ENCODE data around the gene SPON2.
"Not testable (repeated sequence)": the region's sequence is repeated elsewhere in the genome, so short reads cannot be mapped to it uniquely, and the experiment has no call there.

The SPON2 gene

GRCh38 chr4:1151541-1151940, 20.8 kb downstream of the SPON2 start:
- Mint-ChIP-seq H3K27me3 (peaks cover 53% of the 10 kb centered on the region), H3K4me3 (no peak overlapping the region), H3K9me3 (no peaks in the 10 kb centered on the region), H3K4me1 (no peaks in the 10 kb centered on the region), H3K27ac (no peak overlapping the region), H3K36me3 (no peaks in the 10 kb centered on the region)
- CTCF ChIA-PET: no interaction called here
- no peak for DNase-seq

DNA sequence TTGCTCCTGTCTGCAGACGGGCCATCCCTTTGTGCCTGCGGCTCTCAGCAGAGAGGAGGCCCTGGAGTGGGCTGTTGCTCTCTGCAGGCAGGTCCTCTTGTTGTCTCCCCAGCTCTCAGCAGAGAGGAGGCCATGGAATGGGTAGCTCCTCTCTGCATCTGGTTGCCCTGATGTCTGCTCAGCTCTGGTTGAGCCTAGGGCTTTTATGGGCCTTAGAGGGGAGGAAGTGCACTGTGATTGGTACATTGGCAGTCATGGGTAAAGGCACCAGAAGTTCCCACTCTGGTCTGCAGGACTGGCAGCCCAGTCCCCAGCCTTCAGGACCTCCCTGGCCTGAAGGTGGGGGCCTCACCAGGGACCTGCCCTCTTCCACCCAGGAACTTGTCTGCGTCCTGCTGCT, 21.5 kb downstream of the SPON2 start:
- Mint-ChIP-seq H3K36me3 (no peaks in the 10 kb centered on the region), H3K9me3 (no peaks in the 10 kb centered on the region), H3K4me1 (no peaks in the 10 kb centered on the region), H3K4me3 (no peak overlapping the region), H3K27me3 (peaks cover 49% of the 10 kb centered on the region), H3K27ac (no peak overlapping the region)
- no peak for DNase-seq
- CTCF ChIA-PET: interaction anchor here (0.8 kb wide), 1 partner anchor 20 kb away, joined by 3 read pairs; no protein-coding TSS in a partner anchor

- DNase-seq: no peak
- no peaks in the 10 kb centered on the region for H3K9me3 Mint-ChIP-seq
- peaks cover 46% of the 10 kb centered on the region for H3K27me3 Mint-ChIP-seq
- peaks cover 27% of the 10 kb centered on the region for H3K4me1 Mint-ChIP-seq
- no peak overlapping the region for H3K27ac Mint-ChIP-seq
- H3K4me3 Mint-ChIP-seq: no peak overlapping the region
- no peaks in the 10 kb centered on the region for H3K36me3 Mint-ChIP-seq
- CTCF ChIA-PET: no interaction called here
Measured at GRCh38 chr4:1139860-1140259, 32.5 kb downstream of the SPON2 start.

DNA sequence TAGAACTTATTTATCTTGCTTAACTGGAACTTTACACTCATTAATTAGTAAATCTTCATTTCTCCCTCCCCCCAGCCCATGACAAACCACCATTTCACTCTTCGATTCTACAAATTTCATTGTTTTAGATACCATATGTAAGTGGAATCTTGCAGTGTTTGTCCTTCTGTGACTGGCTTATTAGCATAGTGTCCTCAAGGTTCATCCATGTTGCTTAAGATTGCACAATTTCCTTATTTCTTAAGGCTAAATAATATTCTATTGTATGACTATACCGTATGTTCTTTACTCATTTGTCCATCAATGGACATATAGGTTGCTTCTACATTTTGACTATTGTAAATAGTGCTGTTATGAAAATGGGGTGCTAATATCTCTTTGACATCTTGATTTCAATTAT, 34.5 kb downstream of the SPON2 start:
- DNase-seq: no peak
- H3K4me3 Mint-ChIP-seq: peak overlapping the region; percentile 41
- H3K27me3 Mint-ChIP-seq: peaks cover 40% of the 10 kb centered on the region
- peaks cover 27% of the 10 kb centered on the region for H3K4me1 Mint-ChIP-seq
- H3K9me3 Mint-ChIP-seq: no peaks in the 10 kb centered on the region
- no peak overlapping the region for H3K27ac Mint-ChIP-seq
- CTCF ChIA-PET: interaction anchor here (0.8 to 1.2 kb wide), 4 partner anchors 29 to 148 kb away, joined by 3 to 7 read pairs (median 3); no protein-coding TSS in a partner anchor
- H3K36me3 Mint-ChIP-seq: no peaks in the 10 kb centered on the region

DNA sequence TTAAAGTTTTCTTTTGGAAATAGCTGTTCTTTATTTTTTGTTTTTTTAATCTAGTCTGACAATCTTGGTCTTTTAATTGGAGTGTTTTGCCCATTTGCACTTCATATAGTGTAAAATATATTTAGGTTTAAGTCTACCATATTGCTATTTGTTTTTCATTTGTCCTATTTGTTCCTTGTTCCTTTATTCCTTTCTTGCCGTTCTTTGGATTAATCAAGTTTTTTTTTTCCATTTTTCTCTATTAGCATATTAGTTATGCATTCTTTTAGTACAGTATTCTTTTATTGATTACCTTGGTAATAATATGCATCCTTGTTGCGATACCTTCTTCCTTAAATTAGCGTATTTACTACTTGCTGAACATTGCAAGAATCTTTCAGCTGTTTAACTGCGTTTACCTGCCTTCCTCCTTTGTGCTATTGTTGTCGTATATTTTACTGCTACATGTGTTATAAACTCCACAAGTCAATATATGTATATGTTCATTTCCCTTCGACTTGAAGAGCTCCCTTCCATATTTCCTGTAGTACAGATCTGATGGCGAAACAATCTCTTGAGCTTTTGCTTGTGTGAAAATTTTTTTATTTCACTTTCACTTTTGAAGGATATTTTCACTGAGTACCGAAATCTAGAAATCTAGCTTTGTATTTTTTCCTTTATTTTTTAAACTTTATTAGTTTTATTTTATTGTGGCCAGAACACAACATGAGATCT, 35.2 kb downstream of the SPON2 start:
- Mint-ChIP-seq H3K27me3 (peaks cover 35% of the 10 kb centered on the region), H3K36me3 (no peaks in the 10 kb centered on the region), H3K9me3 (no peaks in the 10 kb centered on the region), H3K4me3 (peak overlapping the region; percentile 48), H3K4me1 (peaks cover 27% of the 10 kb centered on the region), H3K27ac (peak overlapping the region; percentile 81)
- no peak for DNase-seq
- CTCF ChIA-PET: interaction anchor here (0.8 to 1.2 kb wide), 3 partner anchors 30 to 149 kb away, joined by 3 to 7 read pairs (median 3); no protein-coding TSS in a partner anchor

GRCh38 chr4:1136048-1136447, 36.3 kb downstream of the SPON2 start:
- Mint-ChIP-seq H3K36me3 (no peaks in the 10 kb centered on the region), H3K9me3 (no peaks in the 10 kb centered on the region), H3K27ac (no peak overlapping the region), H3K27me3 (peaks cover 25% of the 10 kb centered on the region), H3K4me3 (no peak overlapping the region), H3K4me1 (peaks cover 27% of the 10 kb centered on the region)
- CTCF ChIA-PET: interaction anchor here (0.8 to 1.4 kb wide), 5 partner anchors 28 to 219 kb away, joined by 3 to 6 read pairs (median 3); no protein-coding TSS in a partner anchor
- DNase-seq: no peak

DNA sequence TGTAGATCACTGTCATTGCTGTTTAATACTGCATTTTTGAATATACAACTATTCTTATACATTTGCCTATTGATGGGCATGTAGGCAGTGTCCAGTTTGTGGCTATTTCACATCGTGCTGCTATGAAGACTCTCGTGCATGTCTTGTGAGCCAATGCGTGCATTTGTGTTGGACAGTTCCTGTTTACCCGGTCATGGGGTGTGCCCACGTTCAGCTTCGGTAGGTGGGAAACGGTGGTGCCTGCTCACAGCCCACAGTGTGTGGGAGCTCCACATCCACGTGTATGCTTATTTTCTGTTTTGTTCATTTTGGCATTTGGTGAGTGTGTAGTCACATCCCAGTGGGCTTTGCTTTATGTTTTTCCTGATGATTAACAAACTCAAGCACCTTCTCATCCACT, 39.4 kb downstream of the SPON2 start:
- Mint-ChIP-seq H3K27me3 (peaks cover 25% of the 10 kb centered on the region), H3K36me3 (no peaks in the 10 kb centered on the region), H3K9me3 (no peaks in the 10 kb centered on the region), H3K4me3 (no peak overlapping the region), H3K4me1 (peaks cover 24% of the 10 kb centered on the region), H3K27ac (no peak overlapping the region)
- CTCF ChIA-PET: no interaction called here
- DNase-seq: no peak

DNA sequence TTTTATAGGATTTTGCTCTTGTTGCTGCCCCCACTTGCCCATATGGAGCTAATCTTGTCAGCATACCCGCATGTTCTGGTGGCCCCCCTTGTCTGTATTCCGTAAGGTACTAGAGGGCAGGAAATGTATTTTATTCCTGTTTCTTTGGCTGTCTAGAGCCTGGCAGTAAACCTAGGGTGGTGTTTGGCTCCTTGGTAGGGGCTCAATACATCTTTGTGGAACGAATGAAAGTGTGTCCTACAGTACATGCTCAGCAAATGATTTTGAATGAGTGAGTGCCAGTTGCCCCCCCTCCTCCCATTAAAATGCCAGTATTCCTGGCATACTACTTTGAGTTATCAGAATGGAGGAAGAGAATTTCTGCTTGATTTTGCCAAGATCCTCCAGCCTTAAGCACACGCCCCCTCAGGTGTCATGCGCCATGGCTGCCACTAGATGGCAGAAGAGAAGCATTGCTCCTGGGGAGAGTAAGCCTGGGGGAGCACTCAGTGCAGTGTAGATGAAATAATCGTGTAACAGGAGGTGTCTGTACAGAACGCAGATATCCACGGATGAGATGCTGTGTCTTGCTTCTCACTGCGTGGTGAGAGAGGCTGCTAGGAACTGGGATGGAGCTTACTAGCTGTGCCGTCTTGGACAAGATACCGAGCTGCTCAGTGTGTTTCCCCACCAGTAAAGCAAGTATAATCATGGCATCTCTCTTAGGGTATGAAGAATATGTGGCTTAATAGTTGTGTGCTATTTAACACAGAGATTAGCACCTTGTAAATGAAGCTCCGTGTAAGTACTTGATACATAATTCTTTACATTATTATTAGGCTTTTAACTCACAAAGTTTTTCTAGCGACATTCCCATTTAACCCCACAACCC, 41.8 kb downstream of the SPON2 start:
- Mint-ChIP-seq H3K9me3 (no peaks in the 10 kb centered on the region), H3K4me3 (no peak overlapping the region), H3K27ac (no peak overlapping the region), H3K4me1 (peaks cover 2% of the 10 kb centered on the region), H3K36me3 (no peaks in the 10 kb centered on the region), H3K27me3 (peaks cover 36% of the 10 kb centered on the region)
- CTCF ChIA-PET: interaction anchor here (0.6 to 5.1 kb wide), 24 partner anchors 8 to 383 kb away, joined by 3 to 52 read pairs (median 5); partner anchors contain the start of gene MAEA
- peak; percentile 83 for DNase-seq

GRCh38 chr4:1126506-1126905, 45.9 kb downstream of the SPON2 start:
- CTCF ChIA-PET: no interaction called here
- Mint-ChIP-seq H3K9me3 (no peaks in the 10 kb centered on the region), H3K27ac (no peak overlapping the region), H3K36me3 (no peaks in the 10 kb centered on the region), H3K4me3 (no peak overlapping the region), H3K27me3 (peaks cover 38% of the 10 kb centered on the region), H3K4me1 (peaks cover 2% of the 10 kb centered on the region)
- no peak for DNase-seq

DNA sequence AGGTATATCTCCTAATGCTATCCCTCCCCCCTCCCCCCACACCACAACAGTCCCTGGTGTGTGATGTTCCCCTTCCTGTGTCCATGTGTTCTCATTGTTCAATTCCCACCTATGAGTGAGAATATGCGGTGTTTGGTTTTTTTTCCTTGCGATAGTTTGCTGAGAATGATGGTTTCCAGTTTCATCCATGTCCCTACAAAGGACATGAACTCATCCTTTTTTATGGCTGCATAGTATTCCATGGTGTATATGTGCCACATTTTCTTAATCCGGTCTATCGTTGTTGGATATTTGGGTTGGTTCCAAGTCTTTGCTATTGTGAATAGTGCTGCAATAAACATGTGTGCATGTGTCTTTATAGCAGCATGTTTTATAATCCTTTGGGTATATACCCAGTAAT, 46.9 kb downstream of the SPON2 start:
- H3K4me1 Mint-ChIP-seq, DNase-seq, CTCF ChIA-PET, H3K36me3 Mint-ChIP-seq, H3K27ac Mint-ChIP-seq, H3K9me3 Mint-ChIP-seq, H3K4me3 Mint-ChIP-seq: not testable (repeated sequence)
- H3K27me3 Mint-ChIP-seq: peaks cover 35% of the 10 kb centered on the region

DNA sequence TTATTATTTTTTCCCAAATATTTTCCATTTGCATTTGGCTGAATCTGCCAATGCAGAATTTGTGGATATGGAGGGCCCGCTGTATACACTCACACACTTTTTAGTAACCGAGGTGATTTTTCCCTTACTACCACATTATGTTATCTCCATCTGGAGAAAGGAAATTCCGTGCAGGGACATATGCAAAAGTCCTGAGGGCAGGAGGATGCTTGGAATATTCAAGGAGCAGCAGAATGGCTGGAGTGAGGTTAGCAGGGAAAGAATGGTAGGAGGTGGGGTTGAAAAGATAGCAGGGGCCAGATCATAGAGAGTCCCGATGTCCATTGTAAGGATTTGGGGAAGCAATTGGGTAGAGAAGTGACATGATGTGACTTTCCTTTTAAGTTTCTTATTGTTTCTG, 47.6 kb downstream of the SPON2 start:
- Mint-ChIP-seq H3K9me3 (no peaks in the 10 kb centered on the region), H3K4me3 (no peak overlapping the region), H3K4me1 (no peaks in the 10 kb centered on the region), H3K27me3 (peaks cover 31% of the 10 kb centered on the region), H3K36me3 (no peaks in the 10 kb centered on the region), H3K27ac (no peak overlapping the region)
- no peak for DNase-seq
- CTCF ChIA-PET: no interaction called here

DNA sequence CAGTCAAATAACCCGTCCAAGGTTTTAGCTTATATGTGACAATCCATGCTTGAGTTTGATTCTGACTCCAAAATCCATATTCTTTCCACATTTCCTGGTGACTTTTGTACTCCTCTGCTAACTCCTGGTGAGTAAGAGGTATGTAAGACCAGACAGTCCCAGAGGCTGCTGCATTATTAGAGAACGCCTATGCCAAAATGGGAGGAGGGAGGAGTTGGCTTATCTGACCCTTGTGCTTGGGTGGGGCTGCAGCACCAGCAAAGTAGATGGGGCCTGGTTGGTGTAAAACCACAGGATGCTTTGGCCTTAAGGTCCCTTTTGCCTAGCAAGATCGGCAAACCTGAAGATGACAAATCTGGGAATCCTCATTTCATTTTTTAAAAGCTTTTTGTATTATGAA, 49.9 kb downstream of the SPON2 start:
- Mint-ChIP-seq H3K27me3 (peaks cover 16% of the 10 kb centered on the region), H3K4me1 (no peaks in the 10 kb centered on the region), H3K4me3 (no peak overlapping the region), H3K27ac (no peak overlapping the region), H3K36me3 (no peaks in the 10 kb centered on the region), H3K9me3 (no peaks in the 10 kb centered on the region)
- CTCF ChIA-PET: interaction anchor here (1.2 to 2.3 kb wide), 2 partner anchors 9 to 164 kb away, joined by 3 to 11 read pairs; no protein-coding TSS in a partner anchor
- no peak for DNase-seq
